A549 (cell line): Measurements from ENCODE around the gene KRT32.

ENCODE experiments used
- CHD4 ChIP-seq: fragments of 200-600 bp; sonication (generic); IDR thresholded peaks from 2 replicates; pipeline ENCODE4 v1.6.1; 2016; ENCODE audit warnings: antibody characterized with exemption, mild to moderate bottlenecking, borderline replicate concordance
- POLR2AphosphoS2 ChIP-seq: conservative IDR thresholded peaks from 2 replicates; pipeline ENCODE4 v1.6.1; 2012; ENCODE audit warnings: low read length, improper control_type of control experiment, inconsistent platforms
- RFX5 ChIP-seq: fragments of 450-650 bp; IDR thresholded peaks from 2 replicates; pipeline ENCODE4 v1.7.1; 2014; ENCODE audit warnings: antibody characterized with exemption, mild to moderate bottlenecking, moderate library complexity
- TF ChIP-seq, protein P1 (sequence below): fragments of 150-350 bp; IDR thresholded peaks from 2 replicates; pipeline ENCODE4 v1.6.1; 2014; ENCODE audit warnings: low read depth, mild to moderate bottlenecking, low read length
- TF ChIP-seq, protein P2 (sequence below): fragments of >200 bp; sonication (Bioruptor Twin); formaldehyde crosslinking; IDR thresholded peaks from 3 replicates; pipeline ENCODE4 v1.5.1; 2016
- TF ChIP-seq, protein P3 (sequence below): fragments of 250-450 bp; sonication (Bioruptor Pico); IDR thresholded peaks from 2 replicates; pipeline ENCODE4 v1.5.0; 2021; ENCODE audit warnings: mild to moderate bottlenecking, moderate library complexity, borderline replicate concordance

- TF ChIP-seq, protein P1, sequence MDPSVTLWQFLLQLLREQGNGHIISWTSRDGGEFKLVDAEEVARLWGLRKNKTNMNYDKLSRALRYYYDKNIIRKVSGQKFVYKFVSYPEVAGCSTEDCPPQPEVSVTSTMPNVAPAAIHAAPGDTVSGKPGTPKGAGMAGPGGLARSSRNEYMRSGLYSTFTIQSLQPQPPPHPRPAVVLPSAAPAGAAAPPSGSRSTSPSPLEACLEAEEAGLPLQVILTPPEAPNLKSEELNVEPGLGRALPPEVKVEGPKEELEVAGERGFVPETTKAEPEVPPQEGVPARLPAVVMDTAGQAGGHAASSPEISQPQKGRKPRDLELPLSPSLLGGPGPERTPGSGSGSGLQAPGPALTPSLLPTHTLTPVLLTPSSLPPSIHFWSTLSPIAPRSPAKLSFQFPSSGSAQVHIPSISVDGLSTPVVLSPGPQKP, result no peak
- TF ChIP-seq, protein P2, sequence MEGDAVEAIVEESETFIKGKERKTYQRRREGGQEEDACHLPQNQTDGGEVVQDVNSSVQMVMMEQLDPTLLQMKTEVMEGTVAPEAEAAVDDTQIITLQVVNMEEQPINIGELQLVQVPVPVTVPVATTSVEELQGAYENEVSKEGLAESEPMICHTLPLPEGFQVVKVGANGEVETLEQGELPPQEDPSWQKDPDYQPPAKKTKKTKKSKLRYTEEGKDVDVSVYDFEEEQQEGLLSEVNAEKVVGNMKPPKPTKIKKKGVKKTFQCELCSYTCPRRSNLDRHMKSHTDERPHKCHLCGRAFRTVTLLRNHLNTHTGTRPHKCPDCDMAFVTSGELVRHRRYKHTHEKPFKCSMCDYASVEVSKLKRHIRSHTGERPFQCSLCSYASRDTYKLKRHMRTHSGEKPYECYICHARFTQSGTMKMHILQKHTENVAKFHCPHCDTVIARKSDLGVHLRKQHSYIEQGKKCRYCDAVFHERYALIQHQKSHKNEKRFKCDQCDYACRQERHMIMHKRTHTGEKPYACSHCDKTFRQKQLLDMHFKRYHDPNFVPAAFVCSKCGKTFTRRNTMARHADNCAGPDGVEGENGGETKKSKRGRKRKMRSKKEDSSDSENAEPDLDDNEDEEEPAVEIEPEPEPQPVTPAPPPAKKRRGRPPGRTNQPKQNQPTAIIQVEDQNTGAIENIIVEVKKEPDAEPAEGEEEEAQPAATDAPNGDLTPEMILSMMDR, result no peak
- TF ChIP-seq CHD4 (no peak), RFX5 (no peak), POLR2AphosphoS2 (no peak)
- TF ChIP-seq, protein P3, sequence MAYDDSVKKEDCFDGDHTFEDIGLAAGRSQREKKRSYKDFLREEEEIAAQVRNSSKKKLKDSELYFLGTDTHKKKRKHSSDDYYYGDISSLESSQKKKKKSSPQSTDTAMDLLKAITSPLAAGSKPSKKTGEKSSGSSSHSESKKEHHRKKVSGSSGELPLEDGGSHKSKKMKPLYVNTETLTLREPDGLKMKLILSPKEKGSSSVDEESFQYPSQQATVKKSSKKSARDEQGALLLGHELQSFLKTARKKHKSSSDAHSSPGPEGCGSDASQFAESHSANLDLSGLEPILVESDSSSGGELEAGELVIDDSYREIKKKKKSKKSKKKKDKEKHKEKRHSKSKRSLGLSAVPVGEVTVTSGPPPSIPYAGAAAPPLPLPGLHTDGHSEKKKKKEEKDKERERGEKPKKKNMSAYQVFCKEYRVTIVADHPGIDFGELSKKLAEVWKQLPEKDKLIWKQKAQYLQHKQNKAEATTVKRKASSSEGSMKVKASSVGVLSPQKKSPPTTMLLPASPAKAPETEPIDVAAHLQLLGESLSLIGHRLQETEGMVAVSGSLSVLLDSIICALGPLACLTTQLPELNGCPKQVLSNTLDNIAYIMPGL, result no peak
These were observed 38.0 kb upstream of the KRT32 start, which contains the start of gene KRT13 for GRCh38 chr17:41505007-41505808.
